Measurements from ENCODE around the gene IP6K3.

Gene IP6K3

GRCh38 chr6:33679761-33680160, 66.9 kb downstream of the IP6K3 start:
- no peak for DNase-seq (ENCODE audit: low read depth)
- TF ChIP-seq MYC (IDR thresholded peaks at IDR 0.05; ENCODE audit: low read depth, low read length) (no peak), MAX (IDR thresholded peaks at IDR 0.05; ENCODE audit: low read depth, low read length) (no peak), POLR2A (IDR thresholded peaks at IDR 0.05; ENCODE audit: extremely low read depth, insufficient read length) (no peak), CTCF (IDR thresholded peaks at IDR 0.05; ENCODE audit: low read depth, low read length) (no peak)
- no peak overlapping the region for H3K4me3 ChIP-seq (ENCODE audit: low read depth, low read length)

GRCh38 chr6:33678932-33679490, 67.7 kb downstream of the IP6K3 start:
- DNase-seq (ENCODE audit: low read depth) = no peak
- no peak overlapping the region for H3K4me3 ChIP-seq (ENCODE audit: low read depth, low read length)
- TF ChIP-seq POLR2A (IDR thresholded peaks at IDR 0.05; ENCODE audit: extremely low read depth, insufficient read length) (no peak), MAX (IDR thresholded peaks at IDR 0.05; ENCODE audit: low read depth, low read length) (no peak), MYC (IDR thresholded peaks at IDR 0.05; ENCODE audit: low read depth, low read length) (no peak), CTCF (IDR thresholded peaks at IDR 0.05; ENCODE audit: low read depth, low read length) (no peak)

GRCh38 chr6:33678233-33678931, 68.3 kb downstream of the IP6K3 start:
- DNase-seq (ENCODE audit: low read depth) = no peak
- no peak overlapping the region for H3K4me3 ChIP-seq (ENCODE audit: low read depth, low read length)
- no peak for TF ChIP-seq MAX (IDR thresholded peaks at IDR 0.05; ENCODE audit: low read depth, low read length)
- TF ChIP-seq MYC (IDR thresholded peaks at IDR 0.05; ENCODE audit: low read depth, low read length) = no peak
- no peak for TF ChIP-seq CTCF (IDR thresholded peaks at IDR 0.05; ENCODE audit: low read depth, low read length)
- TF ChIP-seq POLR2A (IDR thresholded peaks at IDR 0.05; ENCODE audit: extremely low read depth, insufficient read length) = no peak

GRCh38 chr6:33677689-33678088, 69.0 kb downstream of the IP6K3 start:
- TF ChIP-seq MAX (IDR thresholded peaks at IDR 0.05; ENCODE audit: low read depth, low read length) (no peak), POLR2A (IDR thresholded peaks at IDR 0.05; ENCODE audit: extremely low read depth, insufficient read length) (no peak), CTCF (IDR thresholded peaks at IDR 0.05; ENCODE audit: low read depth, low read length) (no peak), MYC (IDR thresholded peaks at IDR 0.05; ENCODE audit: low read depth, low read length) (no peak)
- no peak overlapping the region for H3K4me3 ChIP-seq (ENCODE audit: low read depth, low read length)
- no peak for DNase-seq (ENCODE audit: low read depth)

- DNase-seq (ENCODE audit: low read depth) = no peak
- no peak for TF ChIP-seq POLR2A (IDR thresholded peaks at IDR 0.05; ENCODE audit: extremely low read depth, insufficient read length)
- TF ChIP-seq MAX (IDR thresholded peaks at IDR 0.05; ENCODE audit: low read depth, low read length) = no peak
- TF ChIP-seq MYC (IDR thresholded peaks at IDR 0.05; ENCODE audit: low read depth, low read length) = no peak
- TF ChIP-seq CTCF (IDR thresholded peaks at IDR 0.05; ENCODE audit: low read depth, low read length) = no peak
- H3K4me3 ChIP-seq (ENCODE audit: low read depth, low read length) = no peak overlapping the region
Observed at GRCh38 chr6:33677143-33677660, 69.5 kb downstream of the IP6K3 start.
